Stimulated activated CD8-positive, alpha-beta memory T cell treated with anti-CD3 and anti-CD28 coated beads, Interleukin-4, amount 100 ng/mL, for 4 hours (primary cell): ENCODE results near the gene GLTP.

Source experiments
- DNase-seq, 2 donors: peaks; one replicate each; pipeline ENCODE4 v3.0.0-alpha.2; 2020; ENCODE audit warnings: low read depth in 2 of 2, low spot score in 1 of 2

The GLTP gene

DNA sequence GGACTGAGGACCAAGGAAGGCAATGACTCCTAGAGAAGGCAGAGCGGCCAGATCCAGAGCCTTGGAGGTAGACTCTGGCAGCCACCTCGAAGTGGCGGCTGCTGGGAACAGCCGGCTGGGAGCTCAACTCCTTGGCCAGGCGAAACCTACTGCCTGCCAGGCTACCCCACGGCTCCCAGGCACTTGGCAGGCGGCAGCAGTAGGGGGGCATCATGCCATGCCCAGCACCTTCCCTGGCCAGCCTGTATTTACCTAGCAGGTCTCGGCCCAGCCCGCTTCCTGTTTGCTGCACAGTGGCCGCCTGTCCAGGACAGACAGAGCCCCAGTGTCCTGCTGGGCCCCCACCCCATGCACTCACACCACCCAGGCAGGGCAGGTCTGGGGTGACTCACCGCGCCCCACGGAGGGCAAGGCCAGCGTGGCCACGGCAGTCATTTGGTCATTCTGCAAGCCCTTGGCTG lies 57.4 kb downstream of the GLTP start:
- DNase-seq: no peak

DNA sequence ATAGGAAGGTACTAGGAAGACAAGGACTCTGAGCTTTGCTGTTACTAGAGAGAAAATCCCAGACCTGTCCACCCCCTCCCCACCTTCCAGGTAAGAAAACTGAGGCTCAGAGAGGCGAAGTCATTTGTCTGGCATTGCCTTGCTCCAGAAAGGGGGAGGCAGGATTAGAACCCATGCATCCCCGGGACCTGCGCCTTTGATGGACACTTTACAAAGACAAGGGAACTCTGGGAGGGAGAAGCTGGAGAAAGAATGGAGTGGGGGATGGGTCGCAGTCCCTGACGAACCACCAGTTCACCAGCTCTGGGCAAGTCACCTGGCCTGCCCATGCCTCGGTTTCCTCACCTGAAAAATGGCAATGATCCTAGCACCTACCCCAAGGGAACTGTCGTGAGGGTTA lies 57.9 kb downstream of the GLTP start:
- no peak for DNase-seq

DNA sequence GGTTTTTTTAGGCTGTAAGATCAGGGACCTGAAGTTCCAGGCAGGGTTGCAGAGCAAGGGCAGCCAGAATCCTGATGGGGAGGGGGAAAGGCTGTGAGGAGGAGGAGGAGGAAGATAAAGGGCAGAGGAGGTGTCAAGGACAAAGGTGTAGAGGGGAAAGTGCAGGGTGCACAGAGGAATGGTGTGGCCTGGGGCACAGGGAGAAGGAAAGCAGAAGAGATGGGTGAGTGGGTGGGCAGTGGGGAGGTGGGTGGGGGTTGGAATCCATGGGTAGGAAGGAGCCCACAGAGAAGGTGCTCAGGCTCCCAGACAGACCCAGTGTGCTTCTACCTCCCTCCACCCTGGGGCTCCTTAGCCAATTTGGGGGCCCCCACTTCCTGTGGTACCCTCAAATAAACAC lies 58.4 kb downstream of the GLTP start:
- DNase-seq: no peak

DNA sequence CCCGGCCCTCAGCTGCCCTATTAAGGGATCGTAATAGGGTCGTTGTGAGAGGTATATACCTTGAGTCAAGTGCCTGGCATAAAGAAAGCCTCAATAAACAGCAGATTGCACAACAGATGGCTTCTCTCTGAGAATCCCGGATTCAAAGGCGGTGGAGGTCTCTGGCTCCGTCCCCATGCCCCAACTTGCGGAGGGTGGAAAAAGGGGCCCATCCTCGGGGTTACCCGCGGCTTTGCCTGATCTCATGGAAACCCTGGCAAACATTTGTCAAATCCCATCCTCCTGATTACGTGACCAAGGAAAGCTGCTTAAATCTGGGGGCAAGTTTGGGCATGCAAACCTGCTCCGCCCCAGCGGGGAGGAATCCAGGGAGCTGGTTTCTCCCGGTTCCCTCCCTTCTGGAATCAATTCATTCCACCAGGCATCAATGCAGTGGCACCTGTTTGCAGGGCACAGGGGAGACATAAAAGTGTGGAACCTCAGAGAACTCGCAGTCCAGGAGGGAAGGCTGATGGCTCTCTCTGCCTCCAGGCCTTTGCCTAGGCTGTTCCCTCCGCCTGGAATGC lies 59.4 kb downstream of the GLTP start:
- no peak for DNase-seq

DNA sequence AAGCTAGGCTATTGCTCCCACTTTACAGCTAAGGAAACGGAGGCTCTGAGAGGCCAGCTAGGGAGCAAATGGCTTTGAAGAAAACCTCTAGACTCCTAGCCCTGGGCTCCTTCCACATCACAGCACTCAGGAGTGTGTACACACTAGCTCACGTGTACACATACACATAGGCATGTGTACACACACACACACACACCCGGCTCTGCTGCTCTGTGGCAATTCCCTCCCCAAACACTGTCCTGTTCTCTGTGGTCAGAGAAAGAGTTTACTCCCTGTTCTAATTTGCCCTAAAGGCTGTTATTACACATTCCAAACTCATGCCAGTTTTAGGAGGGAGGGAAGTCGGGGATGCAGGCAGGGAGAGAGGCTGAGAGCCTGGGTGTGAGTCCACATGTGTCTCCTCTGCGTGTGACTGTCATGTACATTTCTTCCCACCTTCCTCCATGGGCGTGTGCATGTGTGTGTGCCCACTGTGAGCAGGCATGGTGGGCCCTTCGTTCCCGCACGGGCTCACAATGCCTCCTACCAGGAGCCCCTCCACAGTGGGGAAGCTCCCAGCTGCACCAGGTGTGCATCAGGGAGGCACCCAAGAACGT lies 61.3 kb downstream of the GLTP start:
- no peak for DNase-seq

DNA sequence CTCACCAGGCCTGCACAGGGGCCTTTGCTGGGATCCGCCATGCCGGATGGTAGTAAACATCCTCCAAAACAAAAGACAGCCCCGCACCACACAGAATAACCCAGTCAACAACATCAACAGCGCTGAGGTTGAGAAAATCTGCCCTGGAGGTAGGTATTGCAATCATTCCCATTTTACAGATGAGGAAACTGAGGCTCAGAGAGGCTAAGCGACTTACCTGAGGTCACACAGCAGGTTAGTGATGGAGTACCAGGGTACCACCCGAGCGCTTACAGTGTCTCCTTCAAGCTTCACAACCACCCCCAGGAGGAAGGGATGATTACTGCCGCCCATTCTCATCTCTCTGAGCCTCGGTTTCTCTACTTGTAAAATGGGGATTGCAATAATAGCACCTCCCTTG lies 62.1 kb downstream of the GLTP start:
- DNase-seq: no peak

DNA sequence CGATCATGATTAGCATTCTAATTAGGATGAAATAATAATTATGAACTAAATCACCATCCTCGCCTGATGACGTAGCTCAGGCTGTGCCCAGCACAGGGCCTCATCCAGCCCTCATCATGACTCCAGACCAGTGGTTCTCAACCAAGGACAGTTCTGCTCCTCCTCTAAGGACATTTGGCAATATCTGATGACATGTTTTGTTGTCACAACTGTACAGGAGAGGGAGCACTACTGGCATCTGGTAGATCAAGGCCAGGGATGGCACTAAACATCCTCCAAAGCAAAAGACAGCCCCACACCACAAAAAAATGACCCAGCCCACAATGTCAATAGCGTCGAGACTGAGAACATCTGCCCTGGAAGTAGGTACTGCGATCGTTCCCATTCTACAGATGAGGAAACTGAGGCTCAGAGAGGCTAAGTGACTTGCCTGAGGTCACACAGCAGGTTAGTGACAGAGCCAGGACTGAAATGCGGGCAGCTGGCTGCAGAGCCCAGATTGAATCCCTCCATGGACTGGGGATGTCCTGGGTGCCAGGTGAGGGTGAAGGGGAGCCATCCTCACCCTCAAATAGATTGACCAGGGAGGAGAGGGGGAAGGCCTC lies 62.6 kb downstream of the GLTP start:
- no peak for DNase-seq

DNA sequence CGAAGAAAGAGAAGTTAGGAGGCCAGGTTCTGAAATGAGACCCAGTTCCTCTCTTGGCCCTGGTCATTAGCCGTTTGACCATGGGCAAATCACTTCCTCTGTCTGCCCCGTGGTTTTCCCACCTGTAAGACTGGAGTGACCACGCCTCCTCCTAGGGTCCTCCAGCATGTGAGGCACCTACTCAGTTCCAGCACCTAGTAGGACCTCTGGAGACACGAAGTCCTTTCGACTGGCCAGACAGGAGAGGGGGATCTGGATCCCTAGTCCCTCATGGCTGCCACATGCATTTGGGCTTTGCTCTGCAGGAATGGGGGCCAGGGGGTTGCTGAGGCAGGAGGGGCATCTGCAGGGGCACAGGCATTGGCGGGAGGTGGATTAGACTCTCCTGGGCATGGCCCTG lies 63.5 kb downstream of the GLTP start:
- DNase-seq: no peak

DNA sequence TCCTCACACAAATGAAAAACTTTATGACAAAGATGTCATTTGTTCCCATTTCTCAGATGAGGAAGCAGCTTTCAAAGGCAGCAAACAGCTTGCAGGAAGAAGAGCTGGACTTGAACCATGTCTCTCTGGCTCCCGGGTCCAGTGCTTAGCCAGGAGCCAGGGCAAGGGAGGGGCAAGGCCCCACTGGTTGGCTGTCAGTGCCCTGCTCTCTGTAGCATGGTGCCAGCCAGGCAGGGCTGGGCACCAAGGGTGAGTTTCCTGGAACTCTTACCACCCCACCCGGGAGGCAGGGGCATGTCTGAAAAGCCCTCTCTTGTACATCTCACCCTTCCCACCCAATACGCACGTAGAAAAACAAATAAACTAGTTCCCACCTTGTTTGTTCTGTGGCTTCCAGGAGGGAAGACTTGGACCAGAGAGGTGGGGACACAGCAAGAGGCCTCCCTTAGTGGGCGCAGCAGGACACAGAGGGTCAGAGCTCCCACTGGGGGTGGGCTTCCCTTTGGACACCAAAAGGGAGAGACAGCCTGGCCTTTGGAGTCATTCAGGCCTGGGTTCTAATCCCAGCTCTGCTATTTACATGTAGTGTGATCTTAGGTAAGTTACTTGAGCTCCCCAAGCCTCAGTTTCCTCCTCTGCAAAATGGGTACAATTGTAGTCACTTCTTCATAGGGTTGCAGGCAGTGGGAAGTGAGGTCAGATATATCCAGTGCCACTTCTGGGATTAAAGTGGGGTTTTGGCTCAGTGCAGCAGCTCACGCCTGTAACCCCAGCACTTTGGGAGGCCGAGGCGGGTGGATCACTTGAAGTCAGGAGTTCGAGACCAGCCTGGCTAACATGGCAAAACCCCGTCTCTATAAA lies 64.4 kb downstream of the GLTP start:
- no peak for DNase-seq

DNA sequence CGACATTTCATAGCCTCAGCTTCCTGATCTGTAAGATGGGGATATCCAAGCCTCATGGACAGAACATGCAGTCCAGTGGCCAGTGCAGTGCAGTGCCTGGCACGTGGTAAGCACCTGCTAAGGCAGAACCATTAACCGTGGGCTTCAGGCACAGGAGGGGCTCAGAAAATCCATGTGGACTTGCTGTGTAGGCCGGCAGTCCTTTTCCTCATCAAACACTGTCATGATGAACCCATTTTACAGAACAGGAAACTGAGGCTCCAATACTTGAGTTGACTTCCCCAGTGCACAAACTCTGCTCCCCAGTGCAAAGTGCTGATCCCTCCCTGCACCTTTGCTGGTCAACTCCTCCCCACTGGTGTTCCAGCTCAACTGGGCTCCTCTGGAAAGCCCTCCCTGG lies 65.1 kb downstream of the GLTP start:
- no peak for DNase-seq

DNA sequence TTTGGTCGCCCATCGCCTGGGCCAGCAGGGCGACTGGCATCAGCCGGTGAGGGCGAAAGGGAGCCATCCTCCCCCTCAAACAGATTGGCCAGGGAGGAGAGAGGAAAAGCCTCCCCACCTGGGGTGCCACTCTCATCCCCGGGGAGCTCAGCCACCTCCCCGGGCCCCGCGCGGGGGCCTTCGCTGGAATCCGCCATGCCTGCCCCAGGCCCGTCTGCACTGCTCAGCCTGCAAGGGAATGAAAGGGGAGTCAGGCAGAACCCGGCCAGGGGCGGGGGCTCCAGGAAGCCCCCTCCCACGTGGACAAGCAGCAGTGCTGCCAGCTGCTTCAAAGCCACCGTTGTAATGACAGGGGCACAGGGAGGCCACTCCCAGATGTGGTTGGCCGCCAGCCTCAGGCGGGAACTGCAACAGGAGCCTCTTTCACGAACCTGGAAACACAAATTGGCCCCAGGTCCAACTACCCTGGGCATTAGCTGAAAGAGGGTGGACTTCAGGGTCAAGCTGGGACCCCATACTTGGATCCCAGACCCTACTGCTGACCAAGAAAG lies 65.7 kb downstream of the GLTP start:
- DNase-seq: no peak

DNA sequence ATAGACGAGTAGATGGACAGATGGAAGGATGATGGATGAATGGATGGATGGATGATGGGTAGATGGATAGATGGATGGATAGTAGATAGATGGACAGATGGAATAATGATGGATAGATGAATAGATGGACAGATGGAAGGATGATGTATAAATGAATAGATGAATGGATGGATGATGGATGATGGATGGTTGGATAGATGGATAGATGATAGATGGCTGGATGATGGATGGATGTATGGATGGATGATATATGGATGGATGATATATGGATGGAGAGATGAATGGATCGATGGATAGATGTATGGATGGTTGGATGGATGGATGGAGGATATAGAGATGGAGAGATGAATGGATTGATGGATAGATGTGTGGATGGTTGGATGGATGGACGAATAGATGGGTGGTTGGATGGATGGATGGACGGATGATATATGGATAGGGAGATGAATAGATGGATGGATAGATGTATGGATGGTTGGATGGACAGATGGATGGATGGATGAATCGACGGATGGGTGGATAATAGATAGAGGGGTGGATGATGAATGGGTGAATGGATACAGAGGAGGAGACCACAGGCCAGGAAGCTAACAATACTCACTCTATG lies 66.4 kb downstream of the GLTP start:
- no peak for DNase-seq

DNA sequence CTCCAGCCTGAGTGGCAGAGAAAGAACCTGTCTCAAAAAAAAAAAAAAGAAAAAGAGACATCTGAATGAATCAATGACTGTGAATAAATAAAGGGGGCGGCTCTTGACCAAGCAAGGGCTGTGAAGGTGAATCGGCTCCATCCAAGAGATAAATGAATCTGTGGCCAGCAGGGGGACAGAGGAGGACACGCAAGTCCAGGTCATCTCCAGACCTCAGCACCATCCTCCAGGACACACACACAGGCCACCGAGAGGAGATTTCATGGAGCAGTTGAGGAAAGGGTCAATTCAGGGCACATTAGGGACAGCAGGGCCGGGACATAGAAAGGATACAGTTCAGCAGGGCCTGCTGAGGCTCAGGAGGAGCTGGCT lies 68.7 kb downstream of the GLTP start:
- no peak for DNase-seq

DNA sequence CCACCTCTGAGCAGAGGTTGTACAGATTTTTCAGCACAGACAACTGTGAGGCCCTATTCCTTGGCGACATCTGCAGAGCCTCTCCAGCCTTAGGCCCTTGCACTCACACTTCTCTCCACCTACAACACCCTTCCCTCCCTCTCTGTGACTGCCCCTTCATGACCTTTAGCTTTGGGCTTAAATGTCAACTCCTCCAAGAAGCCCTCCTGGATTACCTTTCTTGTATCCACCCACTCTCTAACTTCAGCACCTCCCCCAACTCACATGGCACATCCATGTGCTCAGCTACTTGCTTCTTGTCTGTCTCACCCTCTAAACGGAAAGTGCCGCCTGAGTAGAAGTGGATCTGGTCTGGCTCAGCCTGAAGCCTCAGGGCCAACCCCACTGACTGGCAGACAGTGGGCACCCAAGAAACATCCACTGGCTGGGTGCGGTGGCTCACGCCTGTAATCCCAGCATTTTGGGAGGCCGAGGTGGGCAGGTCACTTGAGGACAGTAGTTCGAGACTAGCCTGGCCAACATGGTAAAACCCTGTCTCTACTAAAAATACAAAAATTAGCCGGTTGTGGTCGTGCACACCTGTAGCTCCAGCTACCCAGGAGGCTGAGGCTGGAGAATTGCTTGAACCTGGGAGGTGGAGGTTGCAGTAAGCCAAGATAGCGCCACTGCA lies 69.3 kb downstream of the GLTP start:
- DNase-seq: no peak

DNA sequence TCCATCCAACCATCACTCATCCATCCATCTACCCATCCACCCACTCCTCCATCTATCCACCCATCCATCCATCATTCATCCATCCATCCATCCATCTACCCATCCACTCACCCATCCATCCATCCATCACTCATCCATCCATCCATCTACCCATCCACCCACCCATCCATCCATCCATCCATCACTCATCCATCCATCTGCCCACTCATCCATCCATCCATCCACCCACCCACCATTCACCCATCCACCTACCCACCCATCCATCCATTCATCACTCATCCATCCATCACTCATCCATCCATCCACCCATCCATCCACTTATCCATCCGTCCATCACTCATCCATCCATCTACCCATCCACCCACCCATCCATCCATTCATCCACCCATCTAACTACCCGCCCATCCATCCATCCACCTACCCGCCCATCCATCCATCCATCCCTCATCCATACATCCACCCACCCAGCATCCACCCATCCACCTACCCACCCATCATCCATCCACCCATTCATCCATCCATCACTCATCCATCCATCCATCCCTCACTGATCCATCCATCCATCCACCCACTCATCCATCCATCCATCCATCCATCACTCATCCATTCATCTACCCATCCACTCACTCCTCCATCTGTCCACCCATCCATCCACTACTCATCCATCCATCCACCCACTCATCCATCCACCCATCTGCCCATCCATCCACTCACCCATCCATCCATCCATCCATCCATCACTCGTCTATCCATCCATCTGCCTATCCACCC lies 71.3 kb downstream of the GLTP start:
- no peak for DNase-seq

DNA sequence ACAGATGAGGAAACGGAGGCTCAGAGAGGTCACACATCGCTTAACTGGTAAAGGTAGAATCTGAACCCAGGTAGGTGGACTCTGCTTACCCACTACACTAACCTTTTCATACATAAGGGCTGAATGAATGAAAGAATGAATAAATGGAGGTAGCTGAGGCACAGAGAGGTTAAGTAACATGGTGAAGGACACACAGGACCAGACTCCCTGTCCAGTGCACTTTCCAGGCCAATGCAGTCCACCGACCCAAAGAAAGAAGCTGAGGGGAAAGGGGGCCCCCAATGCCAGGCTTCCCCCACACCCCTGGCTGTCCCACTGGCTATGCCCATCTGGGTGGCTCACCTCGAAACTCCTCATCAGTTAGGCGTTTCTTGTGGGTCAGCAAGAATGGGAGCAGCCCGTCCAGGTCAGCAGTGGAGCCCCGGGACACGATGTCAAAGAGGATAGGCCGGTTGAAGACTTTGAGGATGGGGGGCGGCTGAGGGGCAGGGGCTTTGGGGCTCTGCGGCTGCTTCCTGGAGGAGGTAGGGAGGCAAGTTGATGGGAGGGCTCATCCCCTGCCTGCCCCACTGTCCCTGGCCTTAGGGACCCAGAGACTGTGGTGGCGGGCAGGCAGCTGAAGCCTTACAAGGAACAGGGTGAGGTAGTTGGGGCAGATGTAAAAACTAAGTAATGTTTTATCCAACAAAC lies 72.2 kb downstream of the GLTP start:
- DNase-seq: no peak

DNA sequence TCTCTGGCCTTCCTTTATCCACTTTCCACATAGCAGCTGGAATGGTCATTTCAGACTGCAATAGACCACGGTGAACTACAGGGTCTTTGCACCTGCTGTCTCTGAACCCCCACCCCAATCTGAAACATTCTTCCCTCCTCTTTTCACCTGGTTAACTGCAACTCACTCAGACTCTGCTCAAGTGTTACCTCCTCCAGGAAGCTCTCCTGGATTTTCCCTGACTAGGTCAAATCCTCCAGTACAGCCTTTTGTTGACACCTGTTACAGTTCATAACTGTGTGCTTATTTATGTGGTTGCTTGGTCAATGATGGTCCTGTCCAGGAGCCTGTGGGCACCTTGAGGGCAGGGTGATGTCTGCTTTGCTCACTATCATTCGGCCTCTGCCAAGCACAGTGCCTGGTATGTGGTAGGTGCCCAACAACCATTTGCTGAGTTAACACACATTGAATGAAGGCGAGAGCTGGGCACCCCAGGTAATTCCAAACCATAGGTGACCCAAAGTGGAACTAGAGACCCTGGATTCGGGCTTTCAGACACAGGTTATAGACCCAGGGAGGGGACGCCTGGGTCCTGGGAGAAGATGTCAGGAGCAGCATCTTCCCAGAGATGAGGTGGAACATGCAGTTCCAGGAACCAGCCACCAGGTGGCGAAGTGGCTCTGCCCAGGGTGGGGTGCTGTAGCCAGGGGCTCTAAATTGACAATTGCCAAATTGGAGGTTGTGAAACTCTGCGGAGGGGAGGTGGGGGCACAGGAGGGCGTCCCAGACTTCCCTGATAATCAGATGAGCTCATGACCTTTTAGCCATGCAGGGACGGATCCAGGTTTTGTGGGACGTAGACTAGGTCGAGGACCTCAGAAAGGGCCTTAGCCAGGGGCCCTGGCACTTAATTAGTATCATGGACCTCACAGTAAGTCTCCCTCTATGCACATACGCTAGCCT lies 75.2 kb downstream of the GLTP start:
- DNase-seq: peak; percentile 21 to 42

DNA sequence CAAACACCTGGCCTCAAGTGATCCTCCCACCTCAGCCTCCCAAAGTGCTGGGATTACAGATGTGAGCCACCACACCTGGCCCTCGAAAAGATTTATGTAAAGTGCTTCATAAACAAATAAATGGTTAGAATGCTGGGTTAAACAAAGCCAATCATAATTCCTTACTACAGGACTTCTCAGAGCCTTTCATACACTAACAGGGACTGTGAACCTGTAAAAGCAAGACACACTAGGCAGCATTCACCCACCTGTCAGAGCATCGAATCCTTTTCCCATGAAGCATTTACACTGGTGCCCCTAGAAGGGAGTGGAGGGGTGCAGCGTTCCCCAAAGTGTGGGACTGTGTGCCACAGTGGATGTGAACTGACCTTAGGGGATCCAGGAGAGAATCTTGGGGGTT lies 76.7 kb downstream of the GLTP start:
- no peak for DNase-seq
